ENCODE measurements around the gene FAM20A.

FAM20A gene

GRCh38 chr17:68489919-68490318 lies 111.2 kb downstream of the FAM20A start:
- no peak for DNase-seq
